H9 (cell line): ENCODE data around the gene LMCD1. TPM values are rescaled to one million over a fixed set of nuclear protein-coding genes. Genes with fewer than 3 reads are reported as not detected.

ENCODE experiments used
- DNase-seq: peaks from one replicate; pipeline ENCODE4 v3.0.0-alpha.2; 2017
- H2AFZ ChIP-seq: one replicate; pipeline ENCODE4 v1.6.1; 2013; ENCODE audit warnings: mild to moderate bottlenecking, low read length, control low read depth, moderate library complexity
- H2AK5ac ChIP-seq: 2 replicates; pipeline ENCODE4 v1.6.1; 2013; ENCODE audit warnings: low read length, control low read depth, mixed read lengths; ENCODE audit not compliant: insufficient read length
- H2BK120ac ChIP-seq: one replicate; pipeline ENCODE4 v1.6.1; 2013; ENCODE audit warnings: low read depth, mild to moderate bottlenecking, low read length, control low read depth, inconsistent platforms; ENCODE audit not compliant: poor library complexity, severe bottlenecking
- H2BK12ac ChIP-seq: 2 replicates; pipeline ENCODE4 v1.6.1; 2013; ENCODE audit warnings: low read length, control low read depth, mixed read lengths, low read depth; ENCODE audit not compliant: insufficient read length
- H2BK15ac ChIP-seq: 2 replicates; pipeline ENCODE4 v1.6.1; 2013; ENCODE audit warnings: low read depth, low read length, control low read depth
- H2BK20ac ChIP-seq: one replicate; pipeline ENCODE4 v1.6.1; 2013; ENCODE audit warnings: low read depth, mild to moderate bottlenecking, low read length, control low read depth, inconsistent platforms; ENCODE audit not compliant: poor library complexity, severe bottlenecking
- H2BK5ac ChIP-seq: 2 replicates; pipeline ENCODE4 v1.6.1; 2013; ENCODE audit warnings: low read length, control low read depth, mixed read lengths; ENCODE audit not compliant: insufficient read length
- H3K14ac ChIP-seq: 2 replicates; pipeline ENCODE4 v1.6.1; 2013; ENCODE audit warnings: low read length, control low read depth; ENCODE audit not compliant: insufficient read depth
- H3K18ac ChIP-seq: 2 replicates; pipeline ENCODE4 v1.6.1; 2013; ENCODE audit warnings: low read depth, mild to moderate bottlenecking, mixed read lengths, low read length, control low read depth; ENCODE audit not compliant: insufficient read length
- H3K23ac ChIP-seq: 2 replicates; pipeline ENCODE4 v1.6.1; 2013; ENCODE audit warnings: low read length, control low read depth, mixed read lengths, low read depth; ENCODE audit not compliant: insufficient read length
- H3K23me2 ChIP-seq: 2 replicates; pipeline ENCODE4 v1.6.1; 2013; ENCODE audit warnings: low read depth, mild to moderate bottlenecking, mixed read lengths, low read length, control low read depth; ENCODE audit not compliant: insufficient read length, poor library complexity, severe bottlenecking
- H3K27ac ChIP-seq: 2 replicates; pipeline ENCODE4 v1.5.1; 2013; ENCODE audit warnings: low read length, control low read depth, mixed read lengths, low read depth; ENCODE audit not compliant: insufficient read length
- H3K27me3 ChIP-seq: 2 replicates; pipeline ENCODE4 v1.6.1; 2013; ENCODE audit warnings: low read length, control low read depth, inconsistent platforms; ENCODE audit not compliant: insufficient read depth
- H3K4ac ChIP-seq: 2 replicates; pipeline ENCODE4 v1.6.1; 2013; ENCODE audit warnings: low read depth, mild to moderate bottlenecking, control low read depth, inconsistent platforms, low read length, moderate library complexity
- H3K4me1 ChIP-seq: 2 replicates; pipeline ENCODE4 v1.6.1; 2013; ENCODE audit warnings: low read length, control low read depth, inconsistent platforms; ENCODE audit not compliant: insufficient read depth
- H3K4me2 ChIP-seq: 2 replicates; pipeline ENCODE4 v1.6.1; 2013; ENCODE audit warnings: low read length, control low read depth, mixed read lengths; ENCODE audit not compliant: insufficient read length, insufficient read depth
- H3K56ac ChIP-seq: 2 replicates; pipeline ENCODE4 v1.6.1; 2013; ENCODE audit warnings: low read depth, mild to moderate bottlenecking, mixed read lengths, low read length, control low read depth; ENCODE audit not compliant: insufficient read length
- H3K79me1 ChIP-seq: 2 replicates; pipeline ENCODE4 v1.6.1; 2013; ENCODE audit warnings: low read depth, mild to moderate bottlenecking, moderate library complexity, low read length, control low read depth, inconsistent platforms; ENCODE audit not compliant: insufficient read depth, poor library complexity, severe bottlenecking
- H3K79me2 ChIP-seq: 2 replicates; pipeline ENCODE4 v1.6.1; 2013; ENCODE audit warnings: low read length, control low read depth, inconsistent platforms; ENCODE audit not compliant: insufficient read depth
- H3K9ac ChIP-seq: 2 replicates; pipeline ENCODE4 v1.6.1; 2013; ENCODE audit warnings: low read length, control low read depth, mixed read lengths; ENCODE audit not compliant: insufficient read length; ENCODE audit errors: extremely low read depth
- H3K9me3 ChIP-seq: one replicate; pipeline ENCODE4 v1.6.1; 2013; ENCODE audit warnings: low read depth, low read length, inconsistent platforms; ENCODE audit not compliant: control insufficient read depth
- H3T11ph ChIP-seq: one replicate; pipeline ENCODE4 v1.6.1; 2013; ENCODE audit warnings: mild to moderate bottlenecking, low read length, control low read depth, inconsistent platforms
- H4K20me1 ChIP-seq: one replicate; pipeline ENCODE4 v1.6.1; 2013; ENCODE audit not compliant: control insufficient read depth, insufficient read length, insufficient read depth
- H4K5ac ChIP-seq: 2 replicates; pipeline ENCODE4 v1.6.1; 2013; ENCODE audit warnings: low read depth, mild to moderate bottlenecking, mixed read lengths, low read length, control low read depth; ENCODE audit not compliant: insufficient read length
- H4K8ac ChIP-seq: replicated peaks from 2 replicates; pipeline ENCODE4 v1.6.1; 2013; ENCODE audit warnings: low read length, control low read depth, mixed read lengths, low read depth; ENCODE audit not compliant: insufficient read length
- H4K91ac ChIP-seq: 2 replicates; pipeline ENCODE4 v1.6.1; 2013; ENCODE audit warnings: low read depth, mild to moderate bottlenecking, moderate library complexity, mixed read lengths, low read length, control low read depth; ENCODE audit not compliant: insufficient read length
- H3K27ac Mint-ChIP-seq, 3 experiments: 2 replicates in 2 of 3; 3 replicates in 1 of 3; pipeline ENCODE4 v1.8.0; 2020 to 2021; ENCODE audit warnings: mixed read lengths in 3 of 3, mild to moderate bottlenecking in 1 of 3, moderate library complexity in 1 of 3
- H3K27me3 Mint-ChIP-seq: 2 replicates; pipeline ENCODE4 v1.8.0; 2021; ENCODE audit warnings: low read depth, mild to moderate bottlenecking, moderate library complexity, mixed read lengths
- H3K36me3 Mint-ChIP-seq, 3 experiments: 2 replicates in 2 of 3; 3 replicates in 1 of 3; pipeline ENCODE4 v1.8.0; 2020 to 2021; ENCODE audit warnings: low read depth in 3 of 3, mixed read lengths in 3 of 3; ENCODE audit not compliant: insufficient read depth in 1 of 3
- H3K4me1 Mint-ChIP-seq, 2 experiments: 2 replicates each; pipeline ENCODE4 v1.8.0; 2020; ENCODE audit warnings: mixed read lengths in 2 of 2
- H3K4me3 Mint-ChIP-seq, 2 experiments: 2 replicates in 1 of 2; 3 replicates in 1 of 2; pipeline ENCODE4 v1.8.0; 2020 to 2021; ENCODE audit warnings: mild to moderate bottlenecking in 2 of 2, mixed read lengths in 2 of 2, moderate library complexity in 1 of 2
- H3K9me3 Mint-ChIP-seq, 2 experiments: 2 replicates in 1 of 2; 3 replicates in 1 of 2; pipeline ENCODE4 v1.8.0; 2020; ENCODE audit warnings: mild to moderate bottlenecking in 2 of 2, mixed read lengths in 2 of 2, moderate library complexity in 1 of 2
- WGBS: extraction: QIAGEN DNeasy Blood & Tissue Kit; methylation state at CpG from one replicate; pipeline ENCODE4 v1.1.7; 2013; ENCODE audit warnings: missing lambda C conversion rate, low lambda C conversion rate, mixed read lengths; ENCODE audit not compliant: insufficient read length; ENCODE audit errors: extremely low coverage; 5-methylcytosine and 5-hydroxymethylcytosine counted together
- total RNA-seq: library from RNA; stranded (reverse); gene quantifications from 2 replicates; pipeline ENCODE4 v1.2.1, GENCODE V29; 2021
- TF ChIP-seq, protein P1 (sequence below): fragments of 200-600 bp; sonication (generic); conservative IDR thresholded peaks from 3 replicates; pipeline ENCODE4 v1.8.0; 2021; ENCODE audit warnings: antibody characterized with exemption, mild to moderate bottlenecking

Gene LMCD1
- total RNA-seq, 1 experiment from 2014 or later = 19.2 TPM

- H3K23ac ChIP-seq = no peak overlapping the region
- H2BK120ac ChIP-seq = no peak overlapping the region
- H2AFZ ChIP-seq = no peak overlapping the region
- no peak for DNase-seq
- H3K23me2 ChIP-seq = no peaks in the 10 kb centered on the region
- no peak overlapping the region for H4K91ac ChIP-seq
- H3K27ac ChIP-seq = no peak overlapping the region
- no CpG with 5 or more reads among the region's 17 CpGs for WGBS
- Mint-ChIP-seq H3K27me3 (no peaks in the 10 kb centered on the region), H3K4me3 (no peak overlapping the region; a peak in 1 of 5 replicates), H3K36me3 (peaks cover 0 to 26% (median 18%) of the 10 kb centered on the region in 3 experiments; a peak in 3 of 7 replicates), H3K4me1 (peaks cover 0 to 7% of the 10 kb centered on the region in 2 experiments; a peak in 1 of 4 replicates), H3K9me3 (no peaks in the 10 kb centered on the region), H3K27ac (no peak overlapping the region; a peak in 1 of 7 replicates)
- no peaks in the 10 kb centered on the region for H4K20me1 ChIP-seq
- H3K4me2 ChIP-seq = no peak overlapping the region
- H2BK12ac ChIP-seq = no peak overlapping the region
- no peaks in the 10 kb centered on the region for H3K27me3 ChIP-seq
- no peaks in the 10 kb centered on the region for H3K9me3 ChIP-seq
- TF ChIP-seq, protein P1, sequence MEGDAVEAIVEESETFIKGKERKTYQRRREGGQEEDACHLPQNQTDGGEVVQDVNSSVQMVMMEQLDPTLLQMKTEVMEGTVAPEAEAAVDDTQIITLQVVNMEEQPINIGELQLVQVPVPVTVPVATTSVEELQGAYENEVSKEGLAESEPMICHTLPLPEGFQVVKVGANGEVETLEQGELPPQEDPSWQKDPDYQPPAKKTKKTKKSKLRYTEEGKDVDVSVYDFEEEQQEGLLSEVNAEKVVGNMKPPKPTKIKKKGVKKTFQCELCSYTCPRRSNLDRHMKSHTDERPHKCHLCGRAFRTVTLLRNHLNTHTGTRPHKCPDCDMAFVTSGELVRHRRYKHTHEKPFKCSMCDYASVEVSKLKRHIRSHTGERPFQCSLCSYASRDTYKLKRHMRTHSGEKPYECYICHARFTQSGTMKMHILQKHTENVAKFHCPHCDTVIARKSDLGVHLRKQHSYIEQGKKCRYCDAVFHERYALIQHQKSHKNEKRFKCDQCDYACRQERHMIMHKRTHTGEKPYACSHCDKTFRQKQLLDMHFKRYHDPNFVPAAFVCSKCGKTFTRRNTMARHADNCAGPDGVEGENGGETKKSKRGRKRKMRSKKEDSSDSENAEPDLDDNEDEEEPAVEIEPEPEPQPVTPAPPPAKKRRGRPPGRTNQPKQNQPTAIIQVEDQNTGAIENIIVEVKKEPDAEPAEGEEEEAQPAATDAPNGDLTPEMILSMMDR = no peak
- H3K79me2 ChIP-seq = no peaks in the 10 kb centered on the region
- H4K8ac ChIP-seq = no peak overlapping the region
- no peaks in the 10 kb centered on the region for H3K4me1 ChIP-seq
- H2BK20ac ChIP-seq = no peak overlapping the region
- H2BK5ac ChIP-seq = no peak overlapping the region
- no peak overlapping the region for H2BK15ac ChIP-seq
- H3K18ac ChIP-seq = no peak overlapping the region
- no peak overlapping the region for H3T11ph ChIP-seq
- H3K4ac ChIP-seq = no peak overlapping the region
- H2AK5ac ChIP-seq = no peak overlapping the region
- H3K56ac ChIP-seq = no peak overlapping the region
- no peak overlapping the region for H3K9ac ChIP-seq
- no peaks in the 10 kb centered on the region for H3K79me1 ChIP-seq
- H3K14ac ChIP-seq = no peak overlapping the region; the same call in 1 of the 2 replicates
- no peak overlapping the region for H4K5ac ChIP-seq
Measured at GRCh38 chr3:8548502-8549275, 47.1 kb downstream of the LMCD1 start.
